ENCODE data around the gene ITIH1. TPM values are rescaled to one million over a fixed set of nuclear protein-coding genes. Genes with fewer than 3 reads are reported as not detected.

ITIH1 gene
- total and polyA plus RNA-seq, 2 experiments from 2014 or later = not detected

DNA sequence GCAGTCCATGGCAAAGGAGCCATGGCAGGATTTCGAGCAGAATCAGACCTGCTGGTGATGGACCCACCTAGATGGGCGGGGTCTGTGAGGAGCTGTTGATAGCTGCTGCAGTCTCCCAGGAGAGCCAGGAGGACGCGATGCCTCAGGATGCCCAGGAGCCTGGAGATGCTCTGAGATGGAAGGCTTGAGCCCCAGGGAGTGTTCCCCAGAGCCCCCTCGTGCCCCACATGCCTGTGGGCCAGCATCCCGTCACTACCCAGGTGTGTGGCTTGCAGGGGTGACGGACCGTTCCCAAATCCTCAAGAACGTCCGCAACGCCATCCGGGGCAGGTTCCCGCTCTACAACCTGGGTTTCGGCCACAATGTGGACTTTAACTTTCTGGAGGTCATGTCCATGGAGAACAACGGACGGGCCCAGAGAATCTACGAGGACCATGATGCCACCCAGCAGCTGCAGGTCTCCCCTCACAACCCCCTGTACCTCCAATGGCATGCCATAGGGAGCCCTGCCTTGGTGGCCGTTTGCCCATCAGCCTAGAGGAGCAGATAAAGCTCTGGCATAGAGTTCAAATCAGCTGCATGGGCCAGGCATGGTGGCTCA lies 6.7 kb downstream of the ITIH1 start (continued):
- no peak for TF ChIP-seq ZNF462 (CRISPR knock-in tag; IDR thresholded peaks at IDR 0.05)

GRCh38 chr3:52784931-52785590 lies 7.7 kb downstream of the ITIH1 start:
- H3K9me2 ChIP-seq (ENCODE audit: insufficient read depth) = peaks cover 6% of the 10 kb centered on the region; the same call in 1 of the 2 replicates
- H3K27ac ChIP-seq (ENCODE audit: low read depth) = no peak overlapping the region
- no peaks in the 10 kb centered on the region; the same call in 2 of the 3 replicates for H3K36me3 Mint-ChIP-seq (ENCODE audit: low read depth)
- H3K4me1 ChIP-seq (ENCODE audit: insufficient read depth) = no peaks in the 10 kb centered on the region
- H3K4me2 ChIP-seq = no peak overlapping the region
- no peaks in the 10 kb centered on the region for H3K79me2 ChIP-seq (replicated peaks; ENCODE audit: insufficient read depth)
- peaks cover 12% of the 10 kb centered on the region for H3K4me1 Mint-ChIP-seq
- no peaks in the 10 kb centered on the region for H3K36me3 ChIP-seq (ENCODE audit: insufficient read depth)
- H3K27ac Mint-ChIP-seq = no peak overlapping the region
- no peaks in the 10 kb centered on the region for H4K20me1 ChIP-seq (replicated peaks; ENCODE audit: insufficient read depth)
- H3K4me3 ChIP-seq = no peak overlapping the region
- H3K27me3 ChIP-seq (ENCODE audit: insufficient read depth) = no peaks in the 10 kb centered on the region
- peaks cover 2% of the 10 kb centered on the region; the same call in 1 of the 3 replicates for H3K9me3 Mint-ChIP-seq
- no peaks in the 10 kb centered on the region for H3F3A ChIP-seq (replicated peaks; ENCODE audit: low read depth)
- H3K27me3 Mint-ChIP-seq (ENCODE audit: insufficient read depth, low read depth, poor library complexity) = peaks cover 21% of the 10 kb centered on the region
- no peak for DNase-seq (ENCODE audit: low spot score)
- no peak for ATAC-seq
- H3K4me3 Mint-ChIP-seq = no peak overlapping the region
- H2AFZ ChIP-seq = no peak overlapping the region
- TF ChIP-seq REST (IDR thresholded peaks at IDR 0.05; ENCODE audit: unreplicated experiment) (no peak), ZNF114 (CRISPR knock-in tag; IDR thresholded peaks at IDR 0.05) (no peak), CREB1 (CRISPR knock-in tag; IDR thresholded peaks at IDR 0.05; ENCODE audit: low read depth) (no peak), EZH2 (IDR thresholded peaks at IDR 0.05; ENCODE audit: low read depth, unreplicated experiment) (no peak), STAT1 (IDR thresholded peaks at IDR 0.05; ENCODE audit: unreplicated experiment) (no peak), ZNF331 (CRISPR knock-in tag; IDR thresholded peaks at IDR 0.05; ENCODE audit: low read depth) (no peak), POLR2AphosphoS5 (IDR thresholded peaks at IDR 0.05; ENCODE audit: low read depth) (no peak), NANOG (IDR thresholded peaks at IDR 0.05; ENCODE audit: borderline replicate concordance) (no peak), ETS1 (IDR thresholded peaks at IDR 0.05) (no peak), JUNB (IDR thresholded peaks at IDR 0.05; ENCODE audit: unreplicated experiment) (no peak)
- TF ChIP-seq, protein P1, sequence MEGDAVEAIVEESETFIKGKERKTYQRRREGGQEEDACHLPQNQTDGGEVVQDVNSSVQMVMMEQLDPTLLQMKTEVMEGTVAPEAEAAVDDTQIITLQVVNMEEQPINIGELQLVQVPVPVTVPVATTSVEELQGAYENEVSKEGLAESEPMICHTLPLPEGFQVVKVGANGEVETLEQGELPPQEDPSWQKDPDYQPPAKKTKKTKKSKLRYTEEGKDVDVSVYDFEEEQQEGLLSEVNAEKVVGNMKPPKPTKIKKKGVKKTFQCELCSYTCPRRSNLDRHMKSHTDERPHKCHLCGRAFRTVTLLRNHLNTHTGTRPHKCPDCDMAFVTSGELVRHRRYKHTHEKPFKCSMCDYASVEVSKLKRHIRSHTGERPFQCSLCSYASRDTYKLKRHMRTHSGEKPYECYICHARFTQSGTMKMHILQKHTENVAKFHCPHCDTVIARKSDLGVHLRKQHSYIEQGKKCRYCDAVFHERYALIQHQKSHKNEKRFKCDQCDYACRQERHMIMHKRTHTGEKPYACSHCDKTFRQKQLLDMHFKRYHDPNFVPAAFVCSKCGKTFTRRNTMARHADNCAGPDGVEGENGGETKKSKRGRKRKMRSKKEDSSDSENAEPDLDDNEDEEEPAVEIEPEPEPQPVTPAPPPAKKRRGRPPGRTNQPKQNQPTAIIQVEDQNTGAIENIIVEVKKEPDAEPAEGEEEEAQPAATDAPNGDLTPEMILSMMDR (conservative IDR thresholded peaks at IDR 0.05; ENCODE audit: low read depth in 2 of 2) = no peak
